ENCODE measurements around the gene HPGD. TPM values are rescaled to one million over a fixed set of nuclear protein-coding genes. Genes with fewer than 3 reads are reported as not detected.
A peak's percentile ranks its signal among the peaks of the same experiment; 100 is the strongest.

Gene HPGD
- polyA plus RNA-seq (2012; rRNA removed), result not detected in 2 replicates
- 0.03 TPM in 1 of 2 replicates, not detected in the other for polyA plus RNA-seq (2012; cell fraction: cytosol; rRNA removed)
- polyA plus RNA-seq (2012; cell fraction: nucleus; rRNA removed), result not detected in 2 replicates

GRCh38 chr4:174522183-174523024, at the start of gene HPGD:
TSS of gene HPGD (minus strand) at chr4:174522488. CDS start at chr4:174522451, 37 bp downstream.
- Histone ChIP-seq H3K27ac (ENCODE audit: low read depth in 2 of 2, low read length in 1 of 2) (no peak within 1 kb of the TSS), H3K4me1 (ENCODE audit: control insufficient read depth in 1 of 2, insufficient read depth in 2 of 2, low read depth in 1 of 2, low read length in 1 of 2) (peaks cover 0 to 11% of the 10 kb centered on the region in 2 experiments; a peak in 2 of 4 replicates), H4K20me1 (ENCODE audit: insufficient read depth) (no peaks in the 10 kb centered on the region), H3K9me2 (no peaks in the 10 kb centered on the region), H3K36me3 (replicated peaks in 1 of 2; ENCODE audit: control insufficient read depth in 1 of 2, insufficient read depth in 2 of 2, low read length in 1 of 2) (no peaks in the 10 kb centered on the region), H3K9me3 (no peaks in the 10 kb centered on the region), H3K79me2 (ENCODE audit: insufficient read depth) (no peaks in the 10 kb centered on the region), H3K4me3 (ENCODE audit: low read depth in 2 of 2, low read length in 1 of 2) (peak within 1 kb of the TSS; percentile 46 to 52), H2AFZ (ENCODE audit: low read depth) (peak within 1 kb of the TSS; percentile 79), H3F3A (replicated peaks; ENCODE audit: insufficient read depth) (no peaks in the 10 kb centered on the region), H3K27me3 (ENCODE audit: insufficient read depth) (peaks cover 33% of the 10 kb centered on the region), H3K9ac (no peak within 1 kb of the TSS), H3K4me2 (peak within 1 kb of the TSS; percentile 89)
- TF ChIP-seq GABPA (IDR thresholded peaks at IDR 0.05; ENCODE audit: low read depth), result no peak
- no peak for TF ChIP-seq USF2 (IDR thresholded peaks at IDR 0.05; ENCODE audit: borderline replicate concordance, low read depth, low read length)
- no peak for TF ChIP-seq YY1 (IDR thresholded peaks at IDR 0.05; ENCODE audit: low read depth)
- TF ChIP-seq RAD21 (IDR thresholded peaks at IDR 0.05; ENCODE audit: low read length), result no peak
- no peak for TF ChIP-seq SIN3A (IDR thresholded peaks at IDR 0.05; ENCODE audit: borderline replicate concordance, low read depth, low read length)
- TF ChIP-seq MXI1 (IDR thresholded peaks at IDR 0.05; ENCODE audit: low read depth, low read length), result no peak
- TF ChIP-seq POLR2AphosphoS5 (IDR thresholded peaks at IDR 0.05; ENCODE audit: low read depth, low read length), result no peak
- TF ChIP-seq IRF3 (IDR thresholded peaks at IDR 0.05; ENCODE audit: low read depth, low read length), result no peak
- no peak for TF ChIP-seq REST (IDR thresholded peaks at IDR 0.05; ENCODE audit: low read depth, low read length)
- no peak for TF ChIP-seq RXRA (IDR thresholded peaks at IDR 0.05; ENCODE audit: borderline replicate concordance, low read depth)
- no peak for TF ChIP-seq TAF1 (IDR thresholded peaks at IDR 0.05; ENCODE audit: borderline replicate concordance, low read depth, low read length)
- no peak for TF ChIP-seq TEAD4 (IDR thresholded peaks at IDR 0.05; ENCODE audit: borderline replicate concordance, insufficient read depth)
- no peak for TF ChIP-seq EZH2phosphoT487 (IDR thresholded peaks at IDR 0.05; ENCODE audit: borderline replicate concordance, low read depth)
- no peak for TF ChIP-seq FOXJ3 (CRISPR knock-in tag; IDR thresholded peaks at IDR 0.05)
- TF ChIP-seq ELF1 (IDR thresholded peaks at IDR 0.05), result no peak
- TF ChIP-seq GATA2 (CRISPR knock-in tag; IDR thresholded peaks at IDR 0.05), result no peak
- POLR2A ChIA-PET, result no interaction called here
- CTCF ChIA-PET, result interaction anchor here (0.7 to 1.8 kb wide), 2 partner anchors 110 to 166 kb away, joined by 3 to 4 read pairs; no protein-coding TSS in a partner anchor
- 3% methylated on average over 19 of the region's 60 CpGs for WGBS (ENCODE audit: low lambda C conversion rate)
- DNase-seq, result peak; percentile 66

Measured in SK-N-SH (cell line).